ENCODE results near the gene ZNF600. TPM values are rescaled to one million over a fixed set of nuclear protein-coding genes. Genes with fewer than 3 reads are reported as not detected.
"Not testable (repeated sequence)": the region's sequence is repeated elsewhere in the genome, so short reads cannot be mapped to it uniquely, and the experiment has no call there.

The ZNF600 gene
- total RNA-seq, 1 donor from 2014 or later, result 10.7 TPM

- Mint-ChIP-seq H3K4me3 (peak overlapping the region; percentile 92), H3K9me3 (no peaks in the 10 kb centered on the region), H3K36me3 (ENCODE audit: low read depth) (peaks cover 34% of the 10 kb centered on the region), H3K4me1 (peaks cover 21% of the 10 kb centered on the region), H3K27ac (peak overlapping the region; percentile 88), H3K27me3 (no peaks in the 10 kb centered on the region)
- no peak for DNase-seq
- intact Hi-C loops (cut with micrococcal nuclease), result loop anchor here (2.0 to 10.0 kb wide), 3 partner anchors 188 to 424 kb away; partner anchors contain the start of genes ZNF347, ZNF816 and ZNF888
These were observed 52.2 kb downstream of the ZNF600 start for GRCh38 chr19:52734331-52734892.

GRCh38 chr19:52726051-52726450, 60.5 kb downstream of the ZNF600 start:
- H3K27me3 Mint-ChIP-seq; H3K4me3 Mint-ChIP-seq; intact Hi-C loops (cut with micrococcal nuclease); H3K4me1 Mint-ChIP-seq; DNase-seq; H3K27ac Mint-ChIP-seq: not testable (repeated sequence)
- peaks cover 84% of the 10 kb centered on the region for H3K36me3 Mint-ChIP-seq (ENCODE audit: low read depth)
- H3K9me3 Mint-ChIP-seq, result peaks cover 27% of the 10 kb centered on the region

- H3K9me3 Mint-ChIP-seq, result peaks cover 27% of the 10 kb centered on the region
- no peaks in the 10 kb centered on the region for H3K27me3 Mint-ChIP-seq
- H3K36me3 Mint-ChIP-seq (ENCODE audit: low read depth), result peaks cover 85% of the 10 kb centered on the region
- H3K27ac Mint-ChIP-seq, result no peak overlapping the region
- H3K4me3 Mint-ChIP-seq, result no peak overlapping the region
- intact Hi-C loops (cut with micrococcal nuclease), result no loop called here
- no peak for DNase-seq
- peaks cover 1% of the 10 kb centered on the region for H3K4me1 Mint-ChIP-seq
These were observed 61.0 kb downstream of the ZNF600 start for GRCh38 chr19:52725528-52725961.

- H3K4me1 Mint-ChIP-seq, result peaks cover 1% of the 10 kb centered on the region
- H3K36me3 Mint-ChIP-seq (ENCODE audit: low read depth), result peaks cover 86% of the 10 kb centered on the region
- intact Hi-C loops (cut with micrococcal nuclease), result no loop called here
- H3K4me3 Mint-ChIP-seq, result no peak overlapping the region
- no peak overlapping the region for H3K27ac Mint-ChIP-seq
- no peaks in the 10 kb centered on the region for H3K27me3 Mint-ChIP-seq
- DNase-seq, result no peak
- peaks cover 27% of the 10 kb centered on the region for H3K9me3 Mint-ChIP-seq
These were observed 61.7 kb downstream of the ZNF600 start for GRCh38 chr19:52724701-52725514.

GRCh38 chr19:52723907-52724598, 62.5 kb downstream of the ZNF600 start:
- intact Hi-C loops (cut with micrococcal nuclease); DNase-seq; H3K27ac Mint-ChIP-seq; H3K4me3 Mint-ChIP-seq; H3K4me1 Mint-ChIP-seq; H3K27me3 Mint-ChIP-seq: not testable (repeated sequence)
- Mint-ChIP-seq H3K9me3 (peaks cover 31% of the 10 kb centered on the region), H3K36me3 (ENCODE audit: low read depth) (peaks cover 88% of the 10 kb centered on the region)

- Mint-ChIP-seq H3K36me3 (ENCODE audit: low read depth) (peaks cover 82% of the 10 kb centered on the region), H3K4me1 (no peaks in the 10 kb centered on the region), H3K4me3 (no peak overlapping the region), H3K27ac (no peak overlapping the region), H3K9me3 (peaks cover 27% of the 10 kb centered on the region), H3K27me3 (no peaks in the 10 kb centered on the region)
- intact Hi-C loops (cut with micrococcal nuclease), result no loop called here
- no peak for DNase-seq
These were observed 64.3 kb downstream of the ZNF600 start for GRCh38 chr19:52722062-52723003.

- H3K4me3 Mint-ChIP-seq; DNase-seq; intact Hi-C loops (cut with micrococcal nuclease): not testable (repeated sequence)
These were observed 66.0 kb downstream of the ZNF600 start for GRCh38 chr19:52720541-52720940.

GRCh38 chr19:52716522-52716921, 70.1 kb downstream of the ZNF600 start:
- Mint-ChIP-seq H3K4me1 (peaks cover 15% of the 10 kb centered on the region), H3K9me3 (peaks cover 27% of the 10 kb centered on the region), H3K27me3 (no peaks in the 10 kb centered on the region), H3K36me3 (ENCODE audit: low read depth) (peaks cover 84% of the 10 kb centered on the region), H3K27ac (no peak overlapping the region), H3K4me3 (no peak overlapping the region)
- DNase-seq, result no peak
- intact Hi-C loops (cut with micrococcal nuclease), result no loop called here

More at GRCh38 chr19:52720541-52720940, 66.0 kb downstream of the ZNF600 start:
- not testable (repeated sequence) for H3K4me1 Mint-ChIP-seq, H3K27me3 Mint-ChIP-seq, H3K27ac Mint-ChIP-seq
- Mint-ChIP-seq H3K36me3 (ENCODE audit: low read depth) (peaks cover 83% of the 10 kb centered on the region), H3K9me3 (peaks cover 32% of the 10 kb centered on the region)

- Mint-ChIP-seq H3K4me3 (peak overlapping the region; percentile 26), H3K9me3 (peaks cover 31% of the 10 kb centered on the region), H3K36me3 (ENCODE audit: low read depth) (peaks cover 84% of the 10 kb centered on the region), H3K4me1 (peaks cover 15% of the 10 kb centered on the region), H3K27ac (peak overlapping the region; percentile 67)
- intact Hi-C loops (cut with micrococcal nuclease); H3K27me3 Mint-ChIP-seq: not testable (repeated sequence)
- DNase-seq, result peak; percentile 62
These were observed 70.7 kb downstream of the ZNF600 start for GRCh38 chr19:52715902-52716301.

GRCh38 chr19:52715330-52715729, 71.3 kb downstream of the ZNF600 start:
- H3K4me3 Mint-ChIP-seq; H3K27me3 Mint-ChIP-seq; DNase-seq; intact Hi-C loops (cut with micrococcal nuclease); H3K27ac Mint-ChIP-seq: not testable (repeated sequence)
- Mint-ChIP-seq H3K36me3 (ENCODE audit: low read depth) (peaks cover 84% of the 10 kb centered on the region), H3K4me1 (peaks cover 15% of the 10 kb centered on the region), H3K9me3 (peaks cover 33% of the 10 kb centered on the region)

Other genes with a start within 250 kb of the ZNF600 start
- gene ZNF701, start 216.5 kb downstream of the ZNF600 start, total RNA-seq, result 19.3 and 21.0 TPM in 2 replicates
- 22.1 and 26.3 TPM in 2 replicates for gene ZNF83, start 148.4 kb downstream of the ZNF600 start, total RNA-seq
- gene ZNF611, start 51.7 kb downstream of the ZNF600 start, total RNA-seq, result 15.9 and 18.2 TPM in 2 replicates
- 18.0 TPM in 2 replicates for gene ZNF28, start 34.8 kb upstream of the ZNF600 start, total RNA-seq
- gene ZNF468, start 70.8 kb upstream of the ZNF600 start, total RNA-seq, result 13.3 and 15.9 TPM in 2 replicates
- gene ZNF320, start 110.8 kb upstream of the ZNF600 start, total RNA-seq, result 8.0 and 17.8 TPM in 2 replicates
- gene ZNF888, start 136.6 kb upstream of the ZNF600 start, total RNA-seq, result 4.4 and 6.5 TPM in 2 replicates
- gene ZNF816, start 176.1 kb upstream of the ZNF600 start, total RNA-seq, result 8.9 TPM in 2 replicates
- not detected in 2 replicates for gene ERVV-1, start 227.1 kb upstream of the ZNF600 start, total RNA-seq

Data from activated CD4-positive, alpha-beta T cell treated with anti-CD3 and anti-CD28 coated beads, Interleukin-2, amount 10 ng/mL, durations not matched to agents 24 days and 14 days (primary cell).